IMR-90 (cell line): ENCODE data around the gene BATF2. TPM values are rescaled to one million over a fixed set of nuclear protein-coding genes. Genes with fewer than 3 reads are reported as not detected.
A peak's percentile ranks its signal among the peaks of the same experiment; 100 is the strongest.

Experiments
- ATAC-seq: fragments of 200-7000 bp; cut with Tn5 transposase; 2 replicates; pipeline ENCODE4 v1.9.1; 2020; ENCODE audit warnings: low read depth, mild to moderate bottlenecking, moderate library complexity
- BruUV-seq: library from RNA; stranded (reverse); fragments of 400-500 nt; replicated peaks from 2 replicates; lab custom pipeline; 2021; lab: Mats Ljungman, UMichigan
- CTCF ChIA-PET: fragments of 300-600 bp; formaldehyde crosslinking; extraction: SDS; loops from one replicate; lab custom pipeline; 2021; ENCODE audit warnings: antibody characterized with exemption; lab: Yijun Ruan, JAX
- POLR2A ChIA-PET: fragments of 300-600 bp; sonication (Branson Sonifier 250); formaldehyde crosslinking; loops from one replicate; lab custom pipeline; 2022; ENCODE audit warnings: antibody characterized with exemption; ENCODE audit not compliant: unreplicated experiment; lab: Charles Lee
- DNase-seq: peaks from one replicate; pipeline ENCODE4 v3.0.0; 2013
- H2AFZ ChIP-seq: replicated peaks from 2 replicates; pipeline ENCODE3; 2013; ENCODE audit warnings: low read length, mild to moderate bottlenecking; ENCODE audit not compliant: poor library complexity
- H2AK5ac ChIP-seq: 2 replicates; pipeline ENCODE4 v1.6.1; 2013; ENCODE audit warnings: low read depth, low read length, inconsistent platforms
- H2AK9ac ChIP-seq: replicated peaks from 2 replicates; pipeline ENCODE3; 2013; ENCODE audit warnings: mild to moderate bottlenecking, low read depth, low read length, moderate library complexity; ENCODE audit not compliant: poor library complexity
- H2BK120ac ChIP-seq: 2 replicates; pipeline ENCODE4 v1.6.1; 2013; ENCODE audit warnings: low read depth, low read length, inconsistent platforms
- H2BK15ac ChIP-seq: 3 replicates; pipeline ENCODE4 v1.6.1; 2013; ENCODE audit warnings: low read depth, low read length, inconsistent platforms
- H2BK20ac ChIP-seq: 2 replicates; pipeline ENCODE4 v1.6.1; 2013; ENCODE audit warnings: low read depth, mild to moderate bottlenecking, inconsistent platforms, low read length, moderate library complexity
- H2BK5ac ChIP-seq: 2 replicates; pipeline ENCODE4 v1.6.1; 2013; ENCODE audit warnings: mild to moderate bottlenecking, low read depth, low read length, inconsistent platforms; ENCODE audit not compliant: poor library complexity, severe bottlenecking
- H3K14ac ChIP-seq: replicated peaks from 2 replicates; pipeline ENCODE4 v1.6.1; 2013; ENCODE audit warnings: low read depth, low read length, inconsistent platforms
- H3K18ac ChIP-seq: 2 replicates; pipeline ENCODE4 v1.6.1; 2013; ENCODE audit warnings: low read depth, low read length, control low read depth
- H3K23ac ChIP-seq: 2 replicates; pipeline ENCODE4 v1.6.1; 2013; ENCODE audit warnings: low read depth, low read length, inconsistent platforms
- H3K27ac ChIP-seq: 2 replicates; pipeline ENCODE4 v1.5.1; 2013; ENCODE audit warnings: mild to moderate bottlenecking, control low read depth, low read length; ENCODE audit not compliant: insufficient read depth
- H3K27me3 ChIP-seq: 2 replicates; pipeline ENCODE4 v1.6.1; 2013; ENCODE audit warnings: low read length; ENCODE audit not compliant: control insufficient read depth, insufficient read depth
- H3K36me3 ChIP-seq: 2 replicates; pipeline ENCODE4 v1.6.1; 2013; ENCODE audit warnings: low read length, mixed read lengths; ENCODE audit not compliant: control insufficient read depth, insufficient read depth
- H3K4ac ChIP-seq: 2 replicates; pipeline ENCODE4 v1.6.1; 2013; ENCODE audit warnings: low read depth, low read length, inconsistent platforms
- H3K4me1 ChIP-seq: 2 replicates; pipeline ENCODE4 v1.6.1; 2013; ENCODE audit warnings: low read length, mixed read lengths; ENCODE audit not compliant: control insufficient read depth, insufficient read depth
- H3K4me2 ChIP-seq: 2 replicates; pipeline ENCODE4 v1.6.1; 2013; ENCODE audit warnings: low read depth, mild to moderate bottlenecking, control low read depth, low read length, moderate library complexity
- H3K4me3 ChIP-seq: 2 replicates; pipeline ENCODE4 v1.5.1; 2013; ENCODE audit warnings: low read depth, mild to moderate bottlenecking, control low read depth, low read length, moderate library complexity; ENCODE audit not compliant: insufficient read depth
- H3K56ac ChIP-seq: 2 replicates; pipeline ENCODE4 v1.6.1; 2013; ENCODE audit warnings: low read length, inconsistent platforms; ENCODE audit not compliant: insufficient read depth; ENCODE audit errors: extremely low read depth
- H3K79me1 ChIP-seq, 2 experiments: 2 replicates each; pipeline ENCODE4 v1.6.1; 2013; ENCODE audit warnings: low read length in 2 of 2, inconsistent platforms in 1 of 2, low read depth in 1 of 2
- H3K9ac ChIP-seq: 2 replicates; pipeline ENCODE4 v1.6.1; 2013; ENCODE audit warnings: low read depth, low read length, control low read depth
- H3K9me1 ChIP-seq: 2 replicates; pipeline ENCODE4 v1.6.1; 2013; ENCODE audit warnings: low read length, inconsistent platforms; ENCODE audit not compliant: insufficient read depth
- H3K9me3 ChIP-seq: 2 replicates; pipeline ENCODE4 v1.6.1; 2013; ENCODE audit warnings: low read length; ENCODE audit not compliant: control insufficient read depth, insufficient read depth
- H4K20me1 ChIP-seq: 2 replicates; pipeline ENCODE4 v1.6.1; 2013; ENCODE audit warnings: low read length, inconsistent platforms; ENCODE audit not compliant: insufficient read depth
- H4K5ac ChIP-seq: 2 replicates; pipeline ENCODE4 v1.6.1; 2013; ENCODE audit warnings: mild to moderate bottlenecking, low read depth, low read length, control low read depth
- H4K8ac ChIP-seq, 2 experiments: 2 replicates each; pipeline ENCODE4 v1.6.1; 2013; ENCODE audit warnings: low read depth in 2 of 2, low read length in 2 of 2, control low read depth in 1 of 2, inconsistent platforms in 1 of 2
- H4K91ac ChIP-seq: 2 replicates; pipeline ENCODE4 v1.6.1; 2013; ENCODE audit warnings: low read depth, low read length, inconsistent platforms; ENCODE audit not compliant: insufficient read depth
- CEBPB ChIP-seq: IDR thresholded peaks from 2 replicates; pipeline ENCODE4 v1.6.1; 2012; ENCODE audit warnings: low read depth, low read length, improper control_type of control experiment
- FOS ChIP-seq: fragments of 150-350 bp; IDR thresholded peaks from 2 replicates; pipeline ENCODE4 v1.6.1; 2016; ENCODE audit warnings: low read depth, low read length
- MAFK ChIP-seq: IDR thresholded peaks from 2 replicates; pipeline ENCODE4 v1.6.1; 2012; ENCODE audit warnings: low read depth, low read length, improper control_type of control experiment
- MAZ ChIP-seq: IDR thresholded peaks from 2 replicates; pipeline ENCODE4 v1.6.1; 2012; ENCODE audit warnings: low read depth, mild to moderate bottlenecking, low read length, improper control_type of control experiment, moderate library complexity, borderline replicate concordance
- MXI1 ChIP-seq: IDR thresholded peaks from 2 replicates; pipeline ENCODE4 v1.6.1; 2012; ENCODE audit warnings: low read depth, mild to moderate bottlenecking, low read length, moderate library complexity, borderline replicate concordance
- RAD21 ChIP-seq: IDR thresholded peaks from 2 replicates; pipeline ENCODE4 v1.6.1; 2012; ENCODE audit warnings: low read length, improper control_type of control experiment
- SMC3 ChIP-seq: fragments of 150-350 bp; IDR thresholded peaks from 2 replicates; pipeline ENCODE4 v1.6.1; 2016; ENCODE audit warnings: low read depth, mild to moderate bottlenecking, antibody characterized with exemption, low read length, moderate library complexity
- WGBS, 2 experiments: methylation state at CpG; one replicate each; pipeline versions ENCODE4 v1.1.5 to v1.1.7; 2013; ENCODE audit warnings: missing lambda C conversion rate in 2 of 2; ENCODE audit not compliant: insufficient read length in 1 of 2; ENCODE audit errors: extremely low coverage in 2 of 2; 5-methylcytosine and 5-hydroxymethylcytosine counted together
- dilution Hi-C: fragments of 300-500 bp; cut with HindIII; formaldehyde crosslinking; loops from one replicate; pipeline ENCODE4 v1.14.3; 2018; ENCODE audit warnings: low sequenced_read_pairs; ENCODE audit not compliant: unreplicated experiment
- in situ Hi-C: fragments of 300-500 bp; cut with MboI; formaldehyde crosslinking; loops from 3 replicates; pipeline ENCODE4 v1.14.3; 2019; ENCODE audit warnings: low sequenced_read_pairs, inconsistent platforms, mixed read lengths
- intact Hi-C: fragments of 100-400 bp; cut with micrococcal nuclease; formaldehyde crosslinking; loops from 2 replicates; pipeline ENCODE4 v1.10.0; 2022
- polyA plus RNA-seq, 3 experiments: library from polyadenylated mRNA; depleted of rRNA; stranded (reverse); fragments of >200 nt; gene quantifications; 2 replicates each; pipeline ENCODE4 v1.2.3, GENCODE V29; 2012; ENCODE audit warnings: low replicate concordance in 1 of 3
- total RNA-seq: library from RNA; depleted of rRNA; stranded (reverse); fragments of >200 nt; gene quantifications from 2 replicates; pipeline ENCODE4 v1.2.3, GENCODE V29; 2012
- TF ChIP-seq, protein P1 (sequence below): conservative IDR thresholded peaks from 2 replicates; pipeline ENCODE4 v1.5.1; 2012; ENCODE audit warnings: mild to moderate bottlenecking, low read depth, low read length, improper control_type of control experiment
- TF ChIP-seq, protein P2 (sequence below): fragments of 150-350 bp; IDR thresholded peaks from 2 replicates; pipeline ENCODE4 v1.6.1; 2017; ENCODE audit warnings: mild to moderate bottlenecking, antibody characterized with exemption, low read length, low read depth

The BATF2 gene
- total and polyA plus RNA-seq, 2 of the 4 experiments (the other 2 are of a cell fraction): 0.36 to 1.2 TPM

- H2BK5ac ChIP-seq: peak within 1 kb of the TSS; percentile 86
- no peaks in the 10 kb centered on the region for H3K9me3 ChIP-seq
- H3K27ac ChIP-seq: peak within 1 kb of the TSS; percentile 87
- peak within 1 kb of the TSS; percentile 94 for H2AFZ ChIP-seq
- peak within 1 kb of the TSS; percentile 35; the same call in 2 of the 3 replicates for H2BK15ac ChIP-seq
- DNase-seq (peak; percentile 96), ATAC-seq (peak; percentile 98)
- 0 out of 2 replicates have a peak, but pooled peaks cover 3% of the 10 kb centered on the region for H3K9me1 ChIP-seq
- H3K23ac ChIP-seq: peak within 1 kb of the TSS; percentile 84; the same call in 1 of the 2 replicates
- in situ Hi-C loops: no loop called here
- H2AK9ac ChIP-seq: peak within 1 kb of the TSS; percentile 79
- intact Hi-C loops: loop anchor here (1.0 kb wide), 1 partner anchor 14 kb away; the partner anchor contains the start of gene SAC3D1
- H3K4me3 ChIP-seq: peak within 1 kb of the TSS; percentile 68
- H3K36me3 ChIP-seq: peaks cover 4% of the 10 kb centered on the region; the same call in 1 of the 2 replicates
- peaks cover 2% of the 10 kb centered on the region; the same call in 1 of the 2 replicates for H3K4me1 ChIP-seq
- BruUV-seq: no TSS peak
- peak within 1 kb of the TSS; percentile 81 for H3K9ac ChIP-seq
- peak within 1 kb of the TSS; percentile 65 for H3K56ac ChIP-seq
- H2AK5ac ChIP-seq: peak within 1 kb of the TSS; percentile 1; the same call in 1 of the 2 replicates
- POLR2A ChIA-PET: no interaction called here
- peak within 1 kb of the TSS; percentile 62 for H3K18ac ChIP-seq
- H3K79me1 ChIP-seq: peaks cover 0 to 14% of the 10 kb centered on the region in 2 experiments; a peak in 2 of 4 replicates
- H3K27me3 ChIP-seq: no peaks in the 10 kb centered on the region
- peak within 1 kb of the TSS; percentile 60 to 93 for H4K8ac ChIP-seq
- H2BK20ac ChIP-seq: peak within 1 kb of the TSS; percentile 63
- 0% methylated on average over 22 of the region's 51 CpGs; no CpG with 5 or more reads in 1 of the 2 experiments for WGBS, 2 experiments
- H3K14ac ChIP-seq: peak within 1 kb of the TSS; percentile 93
- H4K91ac ChIP-seq: peak within 1 kb of the TSS; percentile 86
- peak within 1 kb of the TSS; percentile 87 for H4K5ac ChIP-seq
- peak within 1 kb of the TSS; percentile 91 for H3K4ac ChIP-seq
- H4K20me1 ChIP-seq: no peaks in the 10 kb centered on the region
- peak within 1 kb of the TSS; percentile 69; the same call in 1 of the 2 replicates for H2BK120ac ChIP-seq
- peak within 1 kb of the TSS; percentile 94 for H3K4me2 ChIP-seq
- CTCF ChIA-PET: interaction anchor here (1.0 kb wide), 1 partner anchor 83 kb away, joined by 3 read pairs; no protein-coding TSS in a partner anchor
- dilution Hi-C loops: no loop called here
- TF ChIP-seq MAFK (no peak), SMC3 (peak; percentile 34), MAZ (peak; percentile 64; the same call in 1 of the 2 replicates), FOS (0 out of 2 replicates have a peak, but pooled peaks have one; percentile 9), RAD21 (peak; percentile 32), CEBPB (no peak), MXI1 (peak; percentile 90)
- TF ChIP-seq, protein P1, sequence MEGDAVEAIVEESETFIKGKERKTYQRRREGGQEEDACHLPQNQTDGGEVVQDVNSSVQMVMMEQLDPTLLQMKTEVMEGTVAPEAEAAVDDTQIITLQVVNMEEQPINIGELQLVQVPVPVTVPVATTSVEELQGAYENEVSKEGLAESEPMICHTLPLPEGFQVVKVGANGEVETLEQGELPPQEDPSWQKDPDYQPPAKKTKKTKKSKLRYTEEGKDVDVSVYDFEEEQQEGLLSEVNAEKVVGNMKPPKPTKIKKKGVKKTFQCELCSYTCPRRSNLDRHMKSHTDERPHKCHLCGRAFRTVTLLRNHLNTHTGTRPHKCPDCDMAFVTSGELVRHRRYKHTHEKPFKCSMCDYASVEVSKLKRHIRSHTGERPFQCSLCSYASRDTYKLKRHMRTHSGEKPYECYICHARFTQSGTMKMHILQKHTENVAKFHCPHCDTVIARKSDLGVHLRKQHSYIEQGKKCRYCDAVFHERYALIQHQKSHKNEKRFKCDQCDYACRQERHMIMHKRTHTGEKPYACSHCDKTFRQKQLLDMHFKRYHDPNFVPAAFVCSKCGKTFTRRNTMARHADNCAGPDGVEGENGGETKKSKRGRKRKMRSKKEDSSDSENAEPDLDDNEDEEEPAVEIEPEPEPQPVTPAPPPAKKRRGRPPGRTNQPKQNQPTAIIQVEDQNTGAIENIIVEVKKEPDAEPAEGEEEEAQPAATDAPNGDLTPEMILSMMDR: peak; percentile 63
- TF ChIP-seq, protein P2, sequence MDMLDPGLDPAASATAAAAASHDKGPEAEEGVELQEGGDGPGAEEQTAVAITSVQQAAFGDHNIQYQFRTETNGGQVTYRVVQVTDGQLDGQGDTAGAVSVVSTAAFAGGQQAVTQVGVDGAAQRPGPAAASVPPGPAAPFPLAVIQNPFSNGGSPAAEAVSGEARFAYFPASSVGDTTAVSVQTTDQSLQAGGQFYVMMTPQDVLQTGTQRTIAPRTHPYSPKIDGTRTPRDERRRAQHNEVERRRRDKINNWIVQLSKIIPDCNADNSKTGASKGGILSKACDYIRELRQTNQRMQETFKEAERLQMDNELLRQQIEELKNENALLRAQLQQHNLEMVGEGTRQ: 0 out of 2 replicates have a peak, but pooled peaks have one; percentile 1
Measured at GRCh38 chr11:65027213-65028067, 30.7 kb upstream of the BATF2 start, which contains the start of gene SNX15. Gene SNX15, plus strand, starts transcription at chr11:65027439. Its CDS starts 99 bp downstream, at chr11:65027538.
